GM21515 (cell line): ENCODE measurements around the gene KRTAP5-2.

ENCODE experiments used
- ATAC-seq: cut with Tn5 transposase; IDR thresholded peaks from one replicate; pipeline ENCODE4 v1.9.1; 2021; ENCODE audit not compliant: unreplicated experiment

KRTAP5-2 gene

DNA sequence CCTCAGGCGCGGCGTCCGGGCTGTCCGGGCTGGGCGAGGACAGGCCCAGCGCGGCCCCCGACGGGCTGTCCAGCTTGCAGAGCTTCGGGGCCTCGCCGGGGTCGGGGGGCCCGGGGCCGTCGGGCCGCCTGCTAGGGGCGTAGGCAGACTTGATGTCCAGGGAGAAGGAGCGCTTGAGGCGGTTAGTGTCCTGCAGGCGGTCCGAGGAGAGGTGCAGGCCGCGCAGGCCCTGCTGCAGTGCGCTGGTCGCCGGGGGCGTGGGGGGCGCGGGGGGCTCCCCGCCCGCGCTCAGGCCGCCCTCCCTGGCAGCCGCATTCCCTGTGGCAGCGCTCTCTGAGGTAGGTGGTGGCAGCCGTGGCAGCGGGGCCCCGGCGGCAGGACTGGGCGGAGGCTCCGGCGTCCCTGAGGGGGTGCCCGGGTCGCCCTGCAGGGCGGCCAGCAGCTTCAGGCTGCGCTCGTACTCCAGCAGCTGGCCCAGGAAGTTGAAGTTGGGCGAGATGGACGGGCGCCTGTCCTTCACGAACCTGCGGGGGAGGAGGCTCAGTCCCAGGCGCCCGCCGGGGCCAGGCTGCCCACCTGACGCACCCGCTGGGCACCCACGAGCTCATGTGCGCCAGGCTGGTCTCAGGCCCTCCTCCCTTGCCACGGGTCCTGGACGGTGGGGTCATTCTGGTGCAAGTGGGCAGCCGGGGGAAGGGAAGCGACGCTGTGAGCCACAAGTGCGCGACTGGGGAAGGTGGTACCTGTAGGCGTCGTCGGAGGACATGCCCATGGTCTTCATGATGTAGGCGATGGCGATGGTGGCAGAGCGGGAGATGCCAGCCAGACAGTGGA is 40.8 kb downstream of the KRTAP5-2 start:
- no peak for ATAC-seq

- no peak for ATAC-seq
These were observed 41.7 kb downstream of the KRTAP5-2 start for GRCh38 chr11:1556278-1556902.

GRCh38 chr11:1555713-1556153 is 42.4 kb downstream of the KRTAP5-2 start:
- ATAC-seq = no peak

DNA sequence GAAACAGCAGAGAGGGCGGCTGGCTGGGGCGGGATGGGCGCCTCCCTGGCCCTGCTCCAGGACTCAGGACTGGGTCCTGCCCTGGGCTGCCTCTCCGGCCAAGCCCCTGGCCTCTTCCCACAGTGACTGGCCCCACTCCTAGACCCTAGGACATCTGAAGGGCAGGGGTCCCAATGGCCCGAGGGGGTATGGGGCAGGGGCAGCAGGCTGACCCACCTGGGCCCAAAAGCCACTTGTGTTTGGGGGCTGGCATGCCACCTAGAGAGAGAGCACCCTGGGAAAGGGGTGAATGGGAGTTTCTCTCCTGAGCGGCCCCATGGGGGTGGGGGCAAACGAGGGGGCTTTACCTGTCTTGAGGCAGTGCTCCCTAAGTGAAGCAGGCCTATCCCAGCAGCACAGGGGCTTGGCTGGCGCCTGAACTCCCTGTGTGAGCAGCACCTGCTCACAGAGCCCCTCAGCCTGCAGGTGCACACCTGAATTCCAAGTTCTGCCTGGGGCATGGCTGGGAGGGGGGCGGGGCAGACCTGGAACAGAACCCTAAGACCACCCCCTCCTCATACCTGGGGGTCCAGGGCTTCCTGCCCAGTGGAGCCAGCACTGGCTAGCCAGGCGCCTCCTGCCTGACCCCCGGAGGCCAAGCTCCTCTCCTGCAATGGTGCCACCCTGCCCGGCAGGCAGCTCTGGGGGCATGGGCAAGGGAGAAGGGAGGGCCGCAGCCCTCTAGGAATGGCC is 42.9 kb downstream of the KRTAP5-2 start:
- no peak for ATAC-seq

- ATAC-seq = no peak
These were observed 44.1 kb downstream of the KRTAP5-2 start for GRCh38 chr11:1553808-1554594.

DNA sequence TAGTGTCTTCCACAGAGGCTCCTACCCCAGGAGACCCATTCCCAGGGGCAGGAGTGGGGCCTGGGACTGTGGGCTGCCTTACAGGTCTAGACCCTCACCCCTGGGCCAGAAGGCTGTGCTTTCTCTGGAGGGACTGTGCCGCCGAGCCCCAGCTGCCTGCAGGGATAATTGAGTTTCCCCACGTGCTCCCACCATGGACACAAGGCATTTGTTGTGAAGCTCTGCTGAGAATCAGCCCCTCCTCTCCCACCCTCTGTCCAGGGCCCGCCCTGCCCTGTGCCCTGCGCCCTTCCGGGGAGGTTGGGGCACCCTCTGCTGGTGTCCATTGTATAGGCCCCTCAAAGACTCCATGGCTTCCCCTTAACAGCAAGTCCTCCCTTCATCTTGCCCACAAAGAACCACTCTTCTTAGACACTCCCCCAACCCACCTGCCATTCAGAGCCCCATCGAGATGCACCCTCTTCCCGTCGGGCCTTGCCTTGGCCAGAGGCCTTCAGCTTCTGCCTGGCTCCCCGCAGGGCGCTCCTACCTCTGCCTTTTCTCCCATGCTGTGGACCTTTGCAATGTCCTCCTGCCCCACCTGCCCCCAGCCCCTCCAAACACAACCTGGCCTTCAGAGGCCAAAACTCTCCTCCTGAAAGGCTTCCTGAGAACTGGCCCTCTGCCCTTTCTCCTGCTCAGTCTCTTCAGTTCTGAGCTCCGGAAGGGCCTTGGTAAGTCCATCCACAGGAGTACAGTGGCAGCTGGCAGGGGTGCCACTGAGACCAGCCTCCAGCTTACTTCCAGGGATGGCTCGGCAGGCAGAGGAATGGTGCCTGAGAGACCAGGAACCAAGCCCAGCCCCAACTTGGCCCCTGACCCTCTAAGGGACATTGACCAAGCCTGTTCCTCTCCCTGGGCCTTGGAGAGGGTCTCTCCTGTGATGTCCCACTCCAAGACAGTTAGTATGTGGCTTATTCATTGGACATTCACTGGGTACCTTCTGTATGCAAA is 48.5 kb downstream of the KRTAP5-2 start:
- no peak for ATAC-seq

- ATAC-seq = no peak
These were observed 49.6 kb downstream of the KRTAP5-2 start for GRCh38 chr11:1548221-1549070.

GRCh38 chr11:1547467-1548098 is 50.5 kb downstream of the KRTAP5-2 start:
- no peak for ATAC-seq
